ENCODE measurements around the gene THBD. TPM values are rescaled to one million over a fixed set of nuclear protein-coding genes. Genes with fewer than 3 reads are reported as not detected.

The THBD gene, protein sequence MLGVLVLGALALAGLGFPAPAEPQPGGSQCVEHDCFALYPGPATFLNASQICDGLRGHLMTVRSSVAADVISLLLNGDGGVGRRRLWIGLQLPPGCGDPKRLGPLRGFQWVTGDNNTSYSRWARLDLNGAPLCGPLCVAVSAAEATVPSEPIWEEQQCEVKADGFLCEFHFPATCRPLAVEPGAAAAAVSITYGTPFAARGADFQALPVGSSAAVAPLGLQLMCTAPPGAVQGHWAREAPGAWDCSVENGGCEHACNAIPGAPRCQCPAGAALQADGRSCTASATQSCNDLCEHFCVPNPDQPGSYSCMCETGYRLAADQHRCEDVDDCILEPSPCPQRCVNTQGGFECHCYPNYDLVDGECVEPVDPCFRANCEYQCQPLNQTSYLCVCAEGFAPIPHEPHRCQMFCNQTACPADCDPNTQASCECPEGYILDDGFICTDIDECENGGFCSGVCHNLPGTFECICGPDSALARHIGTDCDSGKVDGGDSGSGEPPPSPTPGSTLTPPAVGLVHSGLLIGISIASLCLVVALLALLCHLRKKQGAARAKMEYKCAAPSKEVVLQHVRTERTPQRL
- 27.3 and 37.7 TPM in 2 replicates for total RNA-seq

DNA sequence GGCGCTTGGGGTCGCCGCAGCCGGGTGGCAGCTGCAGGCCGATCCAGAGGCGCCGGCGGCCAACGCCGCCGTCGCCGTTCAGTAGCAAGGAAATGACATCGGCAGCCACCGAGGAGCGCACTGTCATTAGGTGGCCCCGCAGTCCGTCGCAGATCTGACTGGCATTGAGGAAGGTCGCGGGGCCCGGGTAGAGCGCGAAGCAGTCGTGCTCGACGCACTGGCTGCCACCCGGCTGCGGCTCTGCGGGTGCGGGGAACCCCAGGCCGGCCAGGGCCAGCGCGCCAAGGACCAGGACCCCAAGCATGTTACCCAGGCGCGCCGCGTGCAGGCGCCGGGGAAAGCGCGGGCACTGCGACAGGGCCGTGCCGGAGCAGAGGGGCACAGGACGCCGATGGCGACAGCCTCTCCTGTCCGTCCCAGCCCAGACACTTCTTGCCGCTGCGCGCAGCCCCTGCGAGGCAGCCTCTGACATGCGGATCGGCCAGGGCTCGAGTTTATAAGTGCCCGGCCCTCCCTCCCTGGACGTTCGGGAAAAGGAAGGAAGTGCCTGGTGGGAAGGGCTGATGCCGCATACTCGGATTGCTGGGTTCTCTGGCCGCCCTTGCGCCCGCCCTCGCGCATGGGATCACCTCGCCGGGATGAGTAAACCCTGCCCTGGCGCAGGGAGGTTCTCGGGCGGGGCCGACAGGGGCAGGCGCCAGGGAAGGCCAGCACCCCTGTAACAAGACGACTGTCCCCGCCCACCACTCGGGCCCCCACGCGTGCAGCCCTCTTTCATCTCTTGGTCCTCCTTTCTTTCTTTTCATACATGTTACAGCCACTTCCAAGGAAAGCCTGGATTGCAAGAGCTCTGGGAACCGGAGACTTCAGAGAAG, at the start of gene THBD:
THBD (minus strand) TSS at position 472 of the 875 bp plus-strand sequence; CDS start at position 304, 168 bp downstream.

GRCh38 chr20:23086056-23086566, 36.6 kb upstream of the THBD start, which contains the start of gene CD93:
CD93 (minus strand) TSS chr20:23086324; CDS start chr20:23086192, 132 bp downstream.

DNA sequence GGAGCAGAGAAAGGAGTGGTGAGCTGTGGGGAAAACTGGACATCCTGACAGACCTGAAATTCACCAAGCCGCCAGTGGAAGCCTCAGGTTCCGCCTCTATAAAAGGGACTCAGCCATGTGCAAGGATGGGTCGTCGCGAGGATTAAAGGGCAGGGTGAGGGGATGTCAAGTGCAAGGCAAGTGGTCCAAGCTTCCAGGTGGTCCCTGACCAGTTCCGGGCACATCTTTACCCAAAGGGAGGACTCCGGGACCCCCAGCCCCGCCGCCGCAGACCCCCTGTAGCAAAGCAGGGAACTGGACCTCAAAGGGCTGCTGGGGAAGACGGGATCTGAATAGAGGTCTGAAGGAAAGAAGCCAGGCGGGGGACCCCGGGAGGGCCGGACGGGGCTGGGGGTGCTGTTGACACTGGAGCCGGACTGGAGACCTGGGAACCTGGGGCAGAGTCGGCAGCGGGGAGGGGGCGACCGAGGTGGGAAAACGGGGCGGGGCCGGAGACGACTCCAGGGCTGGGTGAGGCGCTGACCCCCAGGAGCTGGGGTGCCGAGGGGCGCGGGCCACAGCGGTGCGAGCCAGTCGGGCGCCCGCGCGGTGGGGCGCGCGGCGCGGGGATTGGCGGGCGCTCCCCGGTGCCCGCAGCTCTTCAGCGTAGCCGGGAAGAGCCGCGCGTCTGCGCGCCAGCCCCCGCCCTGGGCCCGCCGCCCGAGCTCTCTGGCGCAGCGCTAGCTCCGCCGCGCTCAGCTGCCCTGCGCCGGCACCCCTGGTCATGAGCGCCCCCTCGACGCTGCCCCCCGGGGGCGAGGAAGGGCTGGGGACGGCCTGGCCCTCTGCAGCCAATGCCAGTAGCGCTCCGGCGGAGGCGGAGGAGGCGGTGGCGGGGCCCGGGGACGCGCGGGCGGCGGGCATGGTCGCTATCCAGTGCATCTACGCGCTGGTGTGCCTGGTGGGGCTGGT, 14.5 kb downstream of the THBD start, which contains the start of gene SSTR4:
SSTR4 (plus strand) TSS at position 592 of the 951 bp plus-strand sequence; CDS start at position 764, 172 bp downstream.

Other genes starting within 250 kb of the THBD start
- gene SSTR4, start 14.4 kb downstream of the THBD start, total RNA-seq: not detected in 2 replicates
- gene CD93, start 36.7 kb upstream of the THBD start, total RNA-seq: 1.0 TPM in 1 of 2 replicates, not detected in the other